GM12892 (cell line): ENCODE data around the gene PTPRN2.

Experiments used
- DNase-seq: peaks from one replicate; pipeline ENCODE4 v3.0.0; 2011; ENCODE audit not compliant: insufficient read length
- FAIRE-seq: peaks from 2 replicates; lab custom pipeline; 2011; peaks lifted over from hg19 to GRCh38; lab: Jason Lieb, UNC
- POLR2A ChIP-seq: IDR thresholded peaks from 2 replicates; pipeline ENCODE4 v1.6.1; 2011; ENCODE audit warnings: low read depth, low read length, control low read depth
- POLR2AphosphoS5 ChIP-seq: IDR thresholded peaks from 2 replicates; pipeline ENCODE4 v1.6.1; 2011; ENCODE audit warnings: low read depth, low read length, control low read depth
- TAF1 ChIP-seq: IDR thresholded peaks from 2 replicates; pipeline ENCODE4 v1.6.1; 2011; ENCODE audit warnings: low read depth, mild to moderate bottlenecking, control low read depth, low read length, borderline replicate concordance

The PTPRN2 gene

GRCh38 chr7:158273138-158273651 lies 314.4 kb downstream of the PTPRN2 start:
- no peak for TF ChIP-seq TAF1
- no peak for FAIRE-seq
- no peak for DNase-seq

GRCh38 chr7:158272509-158273137 lies 315.0 kb downstream of the PTPRN2 start:
- DNase-seq (no peak), FAIRE-seq (no peak)
- no peak for TF ChIP-seq POLR2AphosphoS5
- TF ChIP-seq POLR2A, result no peak
- no peak for TF ChIP-seq TAF1

GRCh38 chr7:158272091-158272490 lies 315.5 kb downstream of the PTPRN2 start:
- no peak for FAIRE-seq
- TF ChIP-seq POLR2A, result no peak
- no peak for DNase-seq

GRCh38 chr7:158271646-158272045 lies 316.0 kb downstream of the PTPRN2 start:
- no peak for DNase-seq
- FAIRE-seq, result no peak
- no peak for TF ChIP-seq POLR2A
- TF ChIP-seq POLR2AphosphoS5, result no peak
- no peak for TF ChIP-seq TAF1

GRCh38 chr7:158270856-158271413 lies 316.7 kb downstream of the PTPRN2 start:
- no peak for FAIRE-seq
- TF ChIP-seq POLR2AphosphoS5 (no peak), POLR2A (no peak), TAF1 (no peak)
- no peak for DNase-seq

GRCh38 chr7:158270106-158270775 lies 317.4 kb downstream of the PTPRN2 start:
- no peak for FAIRE-seq

GRCh38 chr7:158268816-158269535 lies 318.6 kb downstream of the PTPRN2 start:
- FAIRE-seq (no peak), DNase-seq (no peak)
- TF ChIP-seq POLR2AphosphoS5 (no peak), TAF1 (no peak), POLR2A (no peak)

More at GRCh38 chr7:158270106-158270775, 317.4 kb downstream of the PTPRN2 start:
- DNase-seq, result no peak
- TF ChIP-seq POLR2A (no peak), TAF1 (no peak), POLR2AphosphoS5 (no peak)

GRCh38 chr7:158267742-158268435 lies 319.7 kb downstream of the PTPRN2 start:
- TF ChIP-seq TAF1 (no peak), POLR2AphosphoS5 (no peak), POLR2A (no peak)
- FAIRE-seq, result no peak
- DNase-seq, result no peak

- FAIRE-seq (no peak), DNase-seq (no peak)
- TF ChIP-seq POLR2A, result no peak
- no peak for TF ChIP-seq TAF1
- no peak for TF ChIP-seq POLR2AphosphoS5
These were observed 320.5 kb downstream of the PTPRN2 start for GRCh38 chr7:158266817-158267741.

GRCh38 chr7:158266426-158266816 lies 321.2 kb downstream of the PTPRN2 start:
- FAIRE-seq, result no peak
- no peak for DNase-seq
- TF ChIP-seq POLR2A (no peak), POLR2AphosphoS5 (no peak), TAF1 (no peak)
